Measurements from ENCODE around the gene HS1BP3. TPM values are rescaled to one million over a fixed set of nuclear protein-coding genes. Genes with fewer than 3 reads are reported as not detected.

HS1BP3 gene
- total and polyA plus RNA-seq, 2 of the 4 experiments (the other 2 are of a cell fraction), result 9.0 to 14.8 TPM

- BruUV-seq (replicated peaks), result no TSS peak
- Histone ChIP-seq H3K18ac (ENCODE audit: low read depth, low read length) (no peak overlapping the region), H4K8ac (ENCODE audit: low read depth in 2 of 2, low read length in 2 of 2) (no peak overlapping the region), H3K23ac (ENCODE audit: low read depth, low read length) (no peak overlapping the region), H4K5ac (ENCODE audit: low read depth, low read length) (no peak overlapping the region), H3K4ac (ENCODE audit: low read depth, low read length) (no peak overlapping the region), H3K9me1 (ENCODE audit: insufficient read depth, low read length) (peaks cover 24% of the 10 kb centered on the region), H3K4me3 (ENCODE audit: insufficient read depth, low read depth, low read length) (no peak overlapping the region), H3K9ac (ENCODE audit: low read depth, low read length) (no peak overlapping the region), H4K91ac (ENCODE audit: insufficient read depth, low read depth, low read length) (no peak overlapping the region), H2BK20ac (ENCODE audit: low read depth, low read length) (no peak overlapping the region), H3K36me3 (ENCODE audit: control insufficient read depth, insufficient read depth, low read length) (no peaks in the 10 kb centered on the region), H3K27ac (ENCODE audit: insufficient read depth, low read length) (no peak overlapping the region), H2BK15ac (ENCODE audit: low read depth, low read length) (no peak overlapping the region), H3K14ac (replicated peaks; ENCODE audit: low read depth, low read length) (no peak overlapping the region), H3K4me1 (ENCODE audit: control insufficient read depth, insufficient read depth, low read length) (peaks cover 30% of the 10 kb centered on the region), H3K79me1 (ENCODE audit: low read depth in 1 of 2, low read length in 2 of 2) (no peaks in the 10 kb centered on the region), H4K20me1 (ENCODE audit: insufficient read depth, low read length) (no peaks in the 10 kb centered on the region), H2AFZ (replicated peaks; ENCODE audit: low read length, poor library complexity) (no peak overlapping the region), H2BK120ac (ENCODE audit: low read depth, low read length) (no peak overlapping the region), H2AK9ac (replicated peaks; ENCODE audit: low read depth, low read length, poor library complexity) (no peak overlapping the region), H3K27me3 (ENCODE audit: control insufficient read depth, insufficient read depth, low read length) (no peaks in the 10 kb centered on the region), H2AK5ac (ENCODE audit: low read depth, low read length) (peak overlapping the region; percentile 53), H3K9me3 (ENCODE audit: control insufficient read depth, insufficient read depth, low read length) (no peaks in the 10 kb centered on the region), H3K4me2 (ENCODE audit: low read depth, low read length) (no peak overlapping the region), H2BK5ac (ENCODE audit: low read depth, low read length, poor library complexity, severe bottlenecking) (no peak overlapping the region), H3K56ac (ENCODE audit: extremely low read depth, insufficient read depth, low read length) (no peak overlapping the region)
- TF ChIP-seq CEBPB (IDR thresholded peaks at IDR 0.05; ENCODE audit: low read depth, low read length) (no peak), FOS (IDR thresholded peaks at IDR 0.05; ENCODE audit: low read depth, low read length) (no peak), USF2 (IDR thresholded peaks at IDR 0.05; ENCODE audit: low read depth, low read length) (no peak), RFX5 (IDR thresholded peaks at IDR 0.05; ENCODE audit: low read depth, low read length) (no peak), RAD21 (IDR thresholded peaks at IDR 0.05; ENCODE audit: low read length) (no peak), ELK1 (IDR thresholded peaks at IDR 0.05; ENCODE audit: borderline replicate concordance, low read depth, low read length) (no peak), POLR2A (IDR thresholded peaks at IDR 0.05; ENCODE audit: low read depth, low read length) (no peak), MXI1 (IDR thresholded peaks at IDR 0.05; ENCODE audit: borderline replicate concordance, low read depth, low read length) (no peak), CTCF (conservative IDR thresholded peaks at IDR 0.05; ENCODE audit: low read depth, low read length) (no peak), NFE2L2 (IDR thresholded peaks at IDR 0.05; ENCODE audit: low read depth, low read length) (no peak), CHD1 (IDR thresholded peaks at IDR 0.05; ENCODE audit: low read depth, low read length) (no peak), RCOR1 (IDR thresholded peaks at IDR 0.05; ENCODE audit: insufficient replicate concordance, low read length) (no peak), MAZ (IDR thresholded peaks at IDR 0.05; ENCODE audit: borderline replicate concordance, low read depth, low read length) (no peak), BHLHE40 (IDR thresholded peaks at IDR 0.05; ENCODE audit: low read depth, low read length) (no peak)
- ChIA-PET POLR2A (ENCODE audit: unreplicated experiment) (no interaction called here), CTCF (no interaction called here)
- ATAC-seq (ENCODE audit: low read depth) (no peak), DNase-seq (no peak)
- in situ Hi-C loops (cut with MboI; ENCODE audit: low sequenced_read_pairs) (no loop called here), dilution Hi-C loops (cut with HindIII; ENCODE audit: low sequenced_read_pairs, unreplicated experiment) (no loop called here), intact Hi-C loops (cut with micrococcal nuclease) (no loop called here)
- WGBS, 2 experiments (ENCODE audit: extremely low coverage in 2 of 2, insufficient read length in 1 of 2), result no CpG with 5 or more reads among the region's 5 CpGs
Observed at GRCh38 chr2:20575414-20575813, 75.5 kb downstream of the HS1BP3 start.
